Kidney (tissue), 14 donors: ENCODE measurements around the gene SERPINE2. TPM values are rescaled to one million over a fixed set of nuclear protein-coding genes. Genes with fewer than 3 reads are reported as not detected.

ENCODE experiments used
- DNase-seq, 5 donors: peaks; one replicate each; pipeline ENCODE4 v3.0.0-alpha.2; 2013 to 2020
- FAIRE-seq: peaks from 2 replicates; lab custom pipeline; 2012; peaks lifted over from hg19 to GRCh38; lab: Jason Lieb, UNC
- H3K27ac ChIP-seq, 2 donors: one replicate each; pipeline ENCODE4 v1.7.0; 2013; ENCODE audit warnings: low read depth in 2 of 2, low read length in 2 of 2, inconsistent platforms in 1 of 2
- H3K27me3 ChIP-seq: one replicate; pipeline ENCODE4 v1.7.1; 2013; ENCODE audit warnings: low read length, inconsistent platforms; ENCODE audit not compliant: control insufficient read depth, insufficient read depth
- H3K36me3 ChIP-seq, 3 donors: one replicate each; pipeline versions ENCODE4 v1.7.0 to v1.7.1; 2013; ENCODE audit warnings: low read length in 3 of 3, control low read depth in 1 of 3, inconsistent platforms in 1 of 3; ENCODE audit not compliant: insufficient read depth in 3 of 3, control insufficient read depth in 2 of 3
- H3K4me1 ChIP-seq, 3 donors: one replicate each; pipeline versions ENCODE4 v1.7.0 to v1.7.1; 2013; ENCODE audit warnings: low read length in 3 of 3, inconsistent platforms in 1 of 3, low read depth in 1 of 3; ENCODE audit not compliant: control insufficient read depth in 2 of 3, insufficient read depth in 2 of 3
- H3K4me3 ChIP-seq, 3 donors: one replicate each; pipeline versions ENCODE4 v1.7.0 to v1.8.1; 2013; ENCODE audit warnings: low read length in 3 of 3, control low read depth in 1 of 3, inconsistent platforms in 1 of 3
- H3K9ac ChIP-seq, 3 donors: one replicate each; pipeline versions ENCODE4 v1.7.0 to v1.7.1; 2013; ENCODE audit warnings: low read length in 3 of 3, control low read depth in 1 of 3, inconsistent platforms in 1 of 3
- H3K9me3 ChIP-seq, 3 donors: one replicate each; pipeline versions ENCODE4 v1.7.0 to v1.7.1; 2013; ENCODE audit warnings: low read length in 3 of 3, control low read depth in 1 of 3, inconsistent platforms in 1 of 3; ENCODE audit not compliant: control insufficient read depth in 2 of 3, insufficient read depth in 1 of 3
- intact Hi-C: fragments of 100-400 bp; cut with DNase I; formaldehyde crosslinking; loops from one replicate; pipeline ENCODE4 v1.11.1; 2022
- polyA plus RNA-seq: library from polyadenylated mRNA; stranded (reverse); fragments of 350-450 nt; fragmentation: Illumina TruSeq; extraction: RNeasy Lipid Tissue Mini Kit (QIAGEN cat#74804); gene quantifications from one replicate; pipeline ENCODE4 v1.2.3, GENCODE V29; 2014; ENCODE audit warnings: low read depth, low replicate concordance; ENCODE audit not compliant: insufficient read depth
- total RNA-seq: library from RNA; stranded (reverse); fragmentation: NEBNext Ultra II Directional; extraction: Animal tissue kit (Norgen Biotek cat#: 25700); gene quantifications from one replicate; pipeline ENCODE4 v1.2.1, GENCODE V29; 2021
- TF ChIP-seq, protein P1 (sequence below): IDR thresholded peaks from 3 replicates; pipeline ENCODE4 v1.5.1; 2012; ENCODE audit warnings: mild to moderate bottlenecking, moderate library complexity, borderline replicate concordance; ENCODE audit not compliant: insufficient read depth; ENCODE audit errors: extremely low read depth
- donor health status: control.
- donor health status: control.
- donor health status: control.
- donor health status: control.
- donor health status: control.
- donor health status: DM: yes; HTN: yes; CAD: no.
- donor health status: Normal renal cell carcinoma (clear cell type).

Gene SERPINE2
- total and polyA plus RNA-seq, 2 donors from 2014 or later: 27.3 to 29.2 TPM

DNA sequence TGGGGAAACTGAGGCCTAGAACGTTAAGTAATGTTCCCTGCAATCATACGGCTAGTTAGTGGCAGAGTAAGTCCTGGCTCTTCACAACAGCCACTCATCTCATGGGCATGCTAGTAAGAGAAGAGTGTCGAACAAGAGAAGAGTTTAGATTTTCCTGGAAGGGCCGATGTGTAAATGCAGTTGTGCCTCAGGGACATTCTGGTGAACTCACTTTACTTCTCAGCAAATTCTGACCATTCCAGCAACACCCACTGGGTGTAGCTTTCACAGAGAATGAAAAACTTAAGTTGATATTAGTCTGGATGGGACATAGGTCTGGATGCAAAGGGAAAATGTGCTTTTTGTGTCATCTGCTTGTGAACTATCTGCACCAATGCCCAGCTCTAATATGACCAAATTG lies 58.3 kb downstream of the SERPINE2 start:
- Histone ChIP-seq H3K27me3 (no peaks in the 10 kb centered on the region), H3K36me3 (peaks cover 0 to 5% (median 0%) of the 10 kb centered on the region in 3 donors), H3K4me3 (no peak overlapping the region), H3K4me1 (no peaks in the 10 kb centered on the region), H3K9me3 (no peaks in the 10 kb centered on the region), H3K9ac (no peak overlapping the region), H3K27ac (no peak overlapping the region)
- intact Hi-C loops: no loop called here
- FAIRE-seq (no peak), DNase-seq (no peak)
- TF ChIP-seq, protein P1, sequence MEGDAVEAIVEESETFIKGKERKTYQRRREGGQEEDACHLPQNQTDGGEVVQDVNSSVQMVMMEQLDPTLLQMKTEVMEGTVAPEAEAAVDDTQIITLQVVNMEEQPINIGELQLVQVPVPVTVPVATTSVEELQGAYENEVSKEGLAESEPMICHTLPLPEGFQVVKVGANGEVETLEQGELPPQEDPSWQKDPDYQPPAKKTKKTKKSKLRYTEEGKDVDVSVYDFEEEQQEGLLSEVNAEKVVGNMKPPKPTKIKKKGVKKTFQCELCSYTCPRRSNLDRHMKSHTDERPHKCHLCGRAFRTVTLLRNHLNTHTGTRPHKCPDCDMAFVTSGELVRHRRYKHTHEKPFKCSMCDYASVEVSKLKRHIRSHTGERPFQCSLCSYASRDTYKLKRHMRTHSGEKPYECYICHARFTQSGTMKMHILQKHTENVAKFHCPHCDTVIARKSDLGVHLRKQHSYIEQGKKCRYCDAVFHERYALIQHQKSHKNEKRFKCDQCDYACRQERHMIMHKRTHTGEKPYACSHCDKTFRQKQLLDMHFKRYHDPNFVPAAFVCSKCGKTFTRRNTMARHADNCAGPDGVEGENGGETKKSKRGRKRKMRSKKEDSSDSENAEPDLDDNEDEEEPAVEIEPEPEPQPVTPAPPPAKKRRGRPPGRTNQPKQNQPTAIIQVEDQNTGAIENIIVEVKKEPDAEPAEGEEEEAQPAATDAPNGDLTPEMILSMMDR: no peak

GRCh38 chr2:223980397-223980735 lies 58.7 kb downstream of the SERPINE2 start:
- no peak for DNase-seq
- H3K27ac ChIP-seq: no peak overlapping the region
- H3K4me3 ChIP-seq: no peak overlapping the region
- TF ChIP-seq, protein P1: no peak
- no peak for FAIRE-seq
- H3K9me3 ChIP-seq: no peaks in the 10 kb centered on the region
- no peaks in the 10 kb centered on the region for H3K27me3 ChIP-seq
- intact Hi-C loops: no loop called here
- no peaks in the 10 kb centered on the region for H3K4me1 ChIP-seq
- peaks cover 0 to 5% (median 0%) of the 10 kb centered on the region in 3 donors for H3K36me3 ChIP-seq
- no peak overlapping the region for H3K9ac ChIP-seq

- FAIRE-seq: no peak
- Histone ChIP-seq H3K9me3 (no peaks in the 10 kb centered on the region), H3K27me3 (no peaks in the 10 kb centered on the region), H3K4me1 (no peaks in the 10 kb centered on the region), H3K27ac (no peak overlapping the region), H3K36me3 (peaks cover 0 to 5% (median 0%) of the 10 kb centered on the region in 3 donors), H3K9ac (no peak overlapping the region), H3K4me3 (no peak overlapping the region)
- TF ChIP-seq, protein P1: no peak
- no peak for DNase-seq
- intact Hi-C loops: no loop called here
Measured at GRCh38 chr2:223979730-223980396, 59.2 kb downstream of the SERPINE2 start.

GRCh38 chr2:223978451-223978850 lies 60.6 kb downstream of the SERPINE2 start:
- Histone ChIP-seq H3K27me3 (no peaks in the 10 kb centered on the region), H3K4me1 (no peaks in the 10 kb centered on the region), H3K9ac (no peak overlapping the region), H3K4me3 (no peak overlapping the region), H3K9me3 (no peaks in the 10 kb centered on the region), H3K36me3 (no peaks in the 10 kb centered on the region), H3K27ac (no peak overlapping the region)
- FAIRE-seq (no peak), DNase-seq (no peak)
- TF ChIP-seq, protein P1: no peak
- intact Hi-C loops: no loop called here
